ENCODE measurements around the gene ADGRV1. TPM values are rescaled to one million over a fixed set of nuclear protein-coding genes. Genes with fewer than 3 reads are reported as not detected.

ADGRV1 gene
- total RNA-seq, 4 donors from 2014 or later: 6.0 to 37.0 (median 10.6) TPM

- H3K4me1 ChIP-seq: no peaks in the 10 kb centered on the region
- DNase-seq: no peak
- WGBS, 2 donors (ENCODE audit: low coverage in 1 of 2): 87 to 90% methylated on average over 4 of the region's 4 CpGs
Observed at GRCh38 chr5:90987726-90988125, 429.1 kb downstream of the ADGRV1 start.

GRCh38 chr5:90991201-90991600 lies 432.6 kb downstream of the ADGRV1 start:
- intact Hi-C loops (cut with DNase I; ENCODE audit: low total_unique reads) (no loop called here), in situ Hi-C loops (cut with MboI; ENCODE audit: low pct_ligation_motif_present in 1 of 4, low pct_unique_long_range_greater_than_20kb in 1 of 4, low sequenced_read_pairs in 3 of 4) (no loop called here)
- H3K9me3 ChIP-seq: no peaks in the 10 kb centered on the region
- no peak for DNase-seq
- no peaks in the 10 kb centered on the region for H3K27me3 ChIP-seq
- no peaks in the 10 kb centered on the region for H3K36me3 ChIP-seq
- H3K4me3 ChIP-seq: no peak overlapping the region
- TF ChIP-seq EP300 (IDR thresholded peaks at IDR 0.05; ENCODE audit: low read depth): no peak
- no peak for TF ChIP-seq POLR2AphosphoS5 (IDR thresholded peaks at IDR 0.05)
- TF ChIP-seq POLR2A (IDR thresholded peaks at IDR 0.05): no peak
- TF ChIP-seq CTCF (IDR thresholded peaks at IDR 0.05): no peak
- WGBS, 2 donors (ENCODE audit: low coverage in 1 of 2): 77 to 93% methylated on average over 1 of the region's 1 CpG
- no peak overlapping the region for H3K27ac ChIP-seq
- H3K4me1 ChIP-seq: no peaks in the 10 kb centered on the region

More at GRCh38 chr5:90987726-90988125, 429.1 kb downstream of the ADGRV1 start:
- in situ Hi-C loops (cut with MboI; ENCODE audit: low pct_ligation_motif_present in 1 of 4, low pct_unique_long_range_greater_than_20kb in 1 of 4, low sequenced_read_pairs in 3 of 4) (no loop called here), intact Hi-C loops (cut with DNase I; ENCODE audit: low total_unique reads) (no loop called here)
- Histone ChIP-seq H3K27ac (no peak overlapping the region), H3K36me3 (no peaks in the 10 kb centered on the region), H3K4me3 (no peak overlapping the region), H3K27me3 (no peaks in the 10 kb centered on the region), H3K9me3 (no peaks in the 10 kb centered on the region)
- TF ChIP-seq CTCF (IDR thresholded peaks at IDR 0.05) (no peak), POLR2AphosphoS5 (IDR thresholded peaks at IDR 0.05) (no peak), POLR2A (IDR thresholded peaks at IDR 0.05) (no peak), EP300 (IDR thresholded peaks at IDR 0.05; ENCODE audit: low read depth) (no peak)

- Histone ChIP-seq H3K9me3 (no peaks in the 10 kb centered on the region), H3K36me3 (no peaks in the 10 kb centered on the region), H3K4me1 (no peaks in the 10 kb centered on the region), H3K27me3 (no peaks in the 10 kb centered on the region), H3K27ac (no peak overlapping the region), H3K4me3 (no peak overlapping the region)
- TF ChIP-seq POLR2A (IDR thresholded peaks at IDR 0.05) (no peak), POLR2AphosphoS5 (IDR thresholded peaks at IDR 0.05) (no peak), CTCF (IDR thresholded peaks at IDR 0.05) (no peak), EP300 (IDR thresholded peaks at IDR 0.05; ENCODE audit: low read depth) (no peak)
- DNase-seq: no peak
- in situ Hi-C loops (cut with MboI; ENCODE audit: low pct_ligation_motif_present in 1 of 4, low pct_unique_long_range_greater_than_20kb in 1 of 4, low sequenced_read_pairs in 3 of 4) (no loop called here), intact Hi-C loops (cut with DNase I; ENCODE audit: low total_unique reads) (no loop called here)
Observed at GRCh38 chr5:90994796-90995195, 436.2 kb downstream of the ADGRV1 start.

GRCh38 chr5:90996089-90996488 lies 437.5 kb downstream of the ADGRV1 start:
- no peak overlapping the region for H3K27ac ChIP-seq
- H3K4me3 ChIP-seq: no peak overlapping the region
- TF ChIP-seq POLR2AphosphoS5 (IDR thresholded peaks at IDR 0.05) (no peak), CTCF (IDR thresholded peaks at IDR 0.05) (no peak), POLR2A (IDR thresholded peaks at IDR 0.05) (no peak), EP300 (IDR thresholded peaks at IDR 0.05; ENCODE audit: low read depth) (no peak)
- no peak for DNase-seq
- in situ Hi-C loops (cut with MboI; ENCODE audit: low pct_ligation_motif_present in 1 of 4, low pct_unique_long_range_greater_than_20kb in 1 of 4, low sequenced_read_pairs in 3 of 4): no loop called here
- WGBS, 2 donors (ENCODE audit: low coverage in 1 of 2): 76% methylated on average over 3 of the region's 3 CpGs; no CpG with 5 or more reads in 1 of the 2 donors
- no peaks in the 10 kb centered on the region for H3K9me3 ChIP-seq
- intact Hi-C loops (cut with DNase I; ENCODE audit: low total_unique reads): no loop called here
- no peaks in the 10 kb centered on the region for H3K4me1 ChIP-seq
- no peaks in the 10 kb centered on the region for H3K27me3 ChIP-seq
- no peaks in the 10 kb centered on the region for H3K36me3 ChIP-seq
